Stimulated activated CD8-positive, alpha-beta memory T cell treated with anti-CD3 and anti-CD28 coated beads, Interleukin-12 subunit alpha, Interleukin-12 subunit beta, amount 100 ng/mL, for 4 hours (primary cell): Measurements from ENCODE around the gene IGSF6.
"Not testable (repeated sequence)": the region's sequence is repeated elsewhere in the genome, so short reads cannot be mapped to it uniquely, and the experiment has no call there.

Experiments used
- DNase-seq: peaks from one replicate; pipeline ENCODE4 v3.0.0-alpha.2; 2020; ENCODE audit warnings: low read depth

The IGSF6 gene

GRCh38 chr16:21629616-21630539 is 22.5 kb downstream of the IGSF6 start:
- not testable (repeated sequence) for DNase-seq

GRCh38 chr16:21628772-21629171 is 23.6 kb downstream of the IGSF6 start:
- no peak for DNase-seq

- DNase-seq: no peak
Observed at GRCh38 chr16:21628121-21628726, 24.2 kb downstream of the IGSF6 start.

GRCh38 chr16:21626659-21627277 is 25.6 kb downstream of the IGSF6 start:
- no peak for DNase-seq

- no peak for DNase-seq
Observed at GRCh38 chr16:21625026-21625425, 27.4 kb downstream of the IGSF6 start.

GRCh38 chr16:21622545-21622944 is 29.9 kb downstream of the IGSF6 start:
- no peak for DNase-seq

- DNase-seq: no peak
Observed at GRCh38 chr16:21620592-21620991, 31.8 kb downstream of the IGSF6 start.

GRCh38 chr16:21619765-21620425 is 32.5 kb downstream of the IGSF6 start:
- DNase-seq: no peak

GRCh38 chr16:21618281-21618680 is 34.1 kb downstream of the IGSF6 start:
- no peak for DNase-seq

- no peak for DNase-seq
Observed at GRCh38 chr16:21617607-21618006, 34.8 kb downstream of the IGSF6 start.

- no peak for DNase-seq
Observed at GRCh38 chr16:21614896-21615295, 37.5 kb downstream of the IGSF6 start.

- DNase-seq: no peak
Observed at GRCh38 chr16:21613781-21614180, 38.6 kb downstream of the IGSF6 start.

GRCh38 chr16:21613361-21613760 is 39.0 kb downstream of the IGSF6 start:
- no peak for DNase-seq

GRCh38 chr16:21611556-21612384 is 40.6 kb downstream of the IGSF6 start:
- no peak for DNase-seq

GRCh38 chr16:21611198-21611555 is 41.2 kb downstream of the IGSF6 start:
- DNase-seq: no peak

GRCh38 chr16:21610766-21611165 is 41.6 kb downstream of the IGSF6 start:
- no peak for DNase-seq

GRCh38 chr16:21610006-21610544 is 42.3 kb downstream of the IGSF6 start:
- DNase-seq: no peak

- no peak for DNase-seq
Observed at GRCh38 chr16:21608639-21609328, 43.6 kb downstream of the IGSF6 start.

GRCh38 chr16:21605848-21606247 is 46.6 kb downstream of the IGSF6 start:
- DNase-seq: not testable (repeated sequence)

- no peak for DNase-seq
Observed at GRCh38 chr16:21603928-21604327, 48.5 kb downstream of the IGSF6 start.

- DNase-seq: no peak
Observed at GRCh38 chr16:21602785-21603184, 49.6 kb downstream of the IGSF6 start.
